ENCODE data around the gene ANTXR1.

Gene ANTXR1

DNA sequence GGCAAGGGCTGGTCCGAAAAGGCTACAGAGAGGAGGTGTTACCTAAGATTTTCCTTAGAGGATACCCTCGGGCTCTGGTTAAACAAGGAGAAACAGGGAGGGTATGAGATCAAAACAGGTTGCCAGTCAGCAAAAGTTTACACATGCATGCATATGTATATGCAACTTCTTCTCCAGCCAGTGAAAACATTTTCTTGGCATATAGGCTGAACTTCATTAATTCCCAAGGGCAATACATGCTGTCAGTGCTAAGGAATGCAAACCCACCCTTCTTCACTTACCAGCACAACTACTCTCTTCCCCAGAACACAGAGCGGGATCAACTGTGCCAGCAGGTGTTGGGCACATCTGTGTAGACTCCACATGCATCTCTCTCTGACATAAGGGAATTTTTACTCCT, 198.1 kb downstream of the ANTXR1 start:
- TF ChIP-seq, protein P1, sequence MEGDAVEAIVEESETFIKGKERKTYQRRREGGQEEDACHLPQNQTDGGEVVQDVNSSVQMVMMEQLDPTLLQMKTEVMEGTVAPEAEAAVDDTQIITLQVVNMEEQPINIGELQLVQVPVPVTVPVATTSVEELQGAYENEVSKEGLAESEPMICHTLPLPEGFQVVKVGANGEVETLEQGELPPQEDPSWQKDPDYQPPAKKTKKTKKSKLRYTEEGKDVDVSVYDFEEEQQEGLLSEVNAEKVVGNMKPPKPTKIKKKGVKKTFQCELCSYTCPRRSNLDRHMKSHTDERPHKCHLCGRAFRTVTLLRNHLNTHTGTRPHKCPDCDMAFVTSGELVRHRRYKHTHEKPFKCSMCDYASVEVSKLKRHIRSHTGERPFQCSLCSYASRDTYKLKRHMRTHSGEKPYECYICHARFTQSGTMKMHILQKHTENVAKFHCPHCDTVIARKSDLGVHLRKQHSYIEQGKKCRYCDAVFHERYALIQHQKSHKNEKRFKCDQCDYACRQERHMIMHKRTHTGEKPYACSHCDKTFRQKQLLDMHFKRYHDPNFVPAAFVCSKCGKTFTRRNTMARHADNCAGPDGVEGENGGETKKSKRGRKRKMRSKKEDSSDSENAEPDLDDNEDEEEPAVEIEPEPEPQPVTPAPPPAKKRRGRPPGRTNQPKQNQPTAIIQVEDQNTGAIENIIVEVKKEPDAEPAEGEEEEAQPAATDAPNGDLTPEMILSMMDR (conservative IDR thresholded peaks at IDR 0.05; ENCODE audit: low read depth, low read length) = no peak
- no peak for DNase-seq (ENCODE audit: low read depth)
- H3K4me3 ChIP-seq (ENCODE audit: low read length) = no peak overlapping the region

DNA sequence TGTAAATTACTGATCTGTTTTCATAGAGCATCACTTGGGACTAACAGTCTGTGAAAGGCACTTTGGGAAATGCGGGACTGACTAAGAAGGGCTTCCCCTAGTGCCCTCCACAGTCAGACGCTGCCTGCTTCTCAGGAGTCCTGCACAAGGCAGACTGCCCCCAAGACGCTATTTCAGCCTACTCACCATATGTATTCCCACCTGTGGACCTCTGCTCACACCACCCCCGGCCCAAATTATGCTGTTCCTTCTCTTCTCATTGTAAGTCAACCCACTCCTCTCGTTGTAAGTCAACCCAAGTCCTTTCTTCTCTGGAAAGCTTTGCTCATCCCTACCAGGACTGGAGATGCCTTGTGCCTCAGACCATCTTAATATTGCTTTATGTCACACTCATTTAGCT, 198.7 kb downstream of the ANTXR1 start:
- DNase-seq (ENCODE audit: low read depth) = no peak
- H3K4me3 ChIP-seq (ENCODE audit: low read length) = no peak overlapping the region
- TF ChIP-seq, protein P1 (conservative IDR thresholded peaks at IDR 0.05; ENCODE audit: low read depth, low read length) = no peak

- DNase-seq (ENCODE audit: low read depth) = no peak
- no peak overlapping the region for H3K4me3 ChIP-seq (ENCODE audit: low read length)
- TF ChIP-seq, protein P1 (conservative IDR thresholded peaks at IDR 0.05; ENCODE audit: low read depth, low read length) = no peak
Measured at GRCh38 chr2:69212238-69213028, 199.5 kb downstream of the ANTXR1 start.

- no peak overlapping the region for H3K4me3 ChIP-seq (ENCODE audit: low read length)
- no peak for DNase-seq (ENCODE audit: low read depth)
- TF ChIP-seq, protein P1 (conservative IDR thresholded peaks at IDR 0.05; ENCODE audit: low read depth, low read length) = no peak
Measured at GRCh38 chr2:69213201-69213600, 200.2 kb downstream of the ANTXR1 start.

DNA sequence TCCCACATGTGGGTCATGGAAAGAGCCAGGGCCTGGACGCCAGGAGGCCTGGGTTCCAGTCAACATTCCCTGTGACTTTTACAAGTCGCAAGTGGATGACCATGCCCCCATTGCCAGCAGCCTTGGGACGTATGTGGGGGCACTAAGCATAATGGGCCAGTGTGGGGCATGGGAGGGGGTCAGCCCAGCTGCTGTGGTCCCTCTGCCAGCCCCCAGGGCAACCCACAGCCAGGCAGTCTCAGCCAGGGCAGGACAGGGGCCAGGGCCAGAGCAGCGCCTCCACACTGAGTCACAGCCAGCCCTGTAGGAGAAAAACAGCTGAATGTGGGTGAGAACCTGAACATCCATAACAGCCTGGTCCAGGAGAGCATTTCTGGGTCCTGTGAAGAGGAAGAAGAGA, 200.8 kb downstream of the ANTXR1 start:
- TF ChIP-seq, protein P1 (conservative IDR thresholded peaks at IDR 0.05; ENCODE audit: low read depth, low read length) = no peak
- H3K4me3 ChIP-seq (ENCODE audit: low read length) = no peak overlapping the region
- no peak for DNase-seq (ENCODE audit: low read depth)

- no peak overlapping the region for H3K4me3 ChIP-seq (ENCODE audit: low read length)
- DNase-seq (ENCODE audit: low read depth) = no peak
- TF ChIP-seq, protein P1 (conservative IDR thresholded peaks at IDR 0.05; ENCODE audit: low read depth, low read length) = no peak
Measured at GRCh38 chr2:69214898-69215297, 201.9 kb downstream of the ANTXR1 start.

All from retinal pigment epithelial cell (primary cell).